HL-60/S4 treated with retinoic acid at 250 ng/mL for 4 days and 3 days (cell line): ENCODE results near the gene KRT78.

Experiments used
- in situ Hi-C: fragments of 300-500 bp; cut with MboI; formaldehyde crosslinking; loops from 2 replicates; pipeline ENCODE4 v1.7.0; 2022; ENCODE audit warnings: low sequenced_read_pairs

KRT78 gene

DNA sequence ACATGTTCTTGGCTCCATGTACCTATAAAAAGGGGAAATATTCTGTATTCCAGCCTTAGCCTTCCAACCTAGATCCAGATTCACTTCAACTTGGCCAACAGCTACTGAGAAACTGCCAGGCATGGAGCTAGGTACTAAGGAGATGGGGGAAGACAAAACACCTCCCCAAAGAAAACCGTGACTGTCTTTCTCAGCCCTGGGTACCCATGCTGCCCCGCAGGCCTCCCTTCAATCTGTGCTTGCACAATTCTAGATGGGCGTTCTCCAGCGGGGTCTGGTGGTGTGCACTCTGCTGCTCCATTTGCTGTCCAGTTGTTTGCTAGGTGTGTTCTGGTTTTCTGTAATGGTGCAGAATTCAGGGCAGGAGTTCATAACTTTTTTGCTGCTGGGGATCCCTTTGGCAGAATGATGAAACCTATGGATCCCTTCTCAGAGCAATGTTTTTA is 34.1 kb downstream of the KRT78 start:
- in situ Hi-C loops, result no loop called here

DNA sequence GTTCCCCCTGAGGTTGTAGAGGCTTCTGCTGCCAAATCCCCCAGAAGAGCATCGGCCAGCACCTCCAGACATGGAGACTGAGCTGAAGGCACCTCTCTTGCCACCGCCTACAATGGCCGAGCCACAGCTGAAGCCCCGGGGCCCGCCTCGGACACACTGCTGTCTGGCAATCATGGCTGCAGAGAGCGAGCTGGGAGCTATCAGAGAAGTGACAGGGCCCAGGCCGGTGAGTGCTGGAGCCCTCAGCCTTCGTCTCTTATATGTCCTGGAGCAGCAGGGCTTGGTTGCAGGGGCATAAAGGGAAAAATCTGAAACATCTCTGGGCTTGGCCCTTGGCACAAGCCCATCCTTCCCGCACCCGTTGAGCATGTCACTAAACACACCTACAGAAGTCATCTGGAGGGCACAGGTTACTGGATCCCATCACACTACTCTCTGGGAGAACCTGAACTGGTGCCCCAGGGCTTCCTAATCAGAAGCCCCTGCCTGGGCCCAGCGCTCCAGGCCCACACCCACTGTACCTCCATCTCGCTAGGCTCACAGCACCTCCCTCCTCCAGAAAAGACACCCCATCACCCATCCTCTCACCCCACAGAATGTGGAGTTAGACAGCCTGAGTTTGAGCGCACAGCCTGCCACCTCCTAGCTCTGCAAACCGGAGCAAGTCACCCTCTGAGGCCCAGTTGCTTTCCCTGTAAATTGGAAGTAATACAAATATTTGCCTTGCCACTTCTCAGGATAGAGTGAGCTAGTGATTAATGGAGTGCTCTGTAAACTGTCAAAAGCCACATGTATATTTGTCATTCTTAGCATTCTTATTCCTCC is 34.7 kb downstream of the KRT78 start, which contains the start of gene KRT4:
Gene KRT4, minus strand, starts transcription at position 232 of the 825 bp plus-strand sequence. Its CDS starts 58 bp downstream, at position 174.
- in situ Hi-C loops, result no loop called here

DNA sequence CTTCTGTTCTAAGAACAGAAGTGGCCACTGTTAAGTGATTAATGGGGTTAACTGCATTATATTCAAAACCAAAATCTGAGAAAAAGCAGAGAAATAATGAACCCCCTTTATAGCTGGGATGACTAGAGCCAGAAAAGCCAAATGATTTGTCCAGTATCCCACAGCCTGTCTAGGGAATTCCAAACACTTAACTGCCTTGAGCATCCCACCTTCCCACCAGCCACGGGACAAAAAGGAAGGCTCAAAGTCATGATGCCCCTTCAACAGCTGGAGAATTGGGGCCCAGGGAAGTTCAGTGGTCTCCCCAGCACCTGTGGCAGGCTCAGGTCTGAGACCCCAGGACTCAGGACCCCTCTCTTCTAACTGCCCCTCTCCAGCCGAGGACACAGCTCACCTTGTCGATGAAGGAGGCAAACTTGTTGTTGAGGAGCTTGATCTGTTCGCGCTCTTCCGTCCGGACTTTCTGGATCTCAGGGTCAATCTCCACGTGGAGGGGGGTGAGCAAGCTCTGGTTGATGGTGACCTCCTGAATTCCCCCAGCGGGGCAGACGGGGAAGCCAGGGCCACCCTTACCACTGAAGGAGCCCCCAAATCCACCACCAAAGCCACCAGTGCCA is 35.5 kb downstream of the KRT78 start:
- in situ Hi-C loops, result no loop called here

GRCh38 chr12:52812749-52813148 is 36.0 kb downstream of the KRT78 start:
- in situ Hi-C loops, result no loop called here

DNA sequence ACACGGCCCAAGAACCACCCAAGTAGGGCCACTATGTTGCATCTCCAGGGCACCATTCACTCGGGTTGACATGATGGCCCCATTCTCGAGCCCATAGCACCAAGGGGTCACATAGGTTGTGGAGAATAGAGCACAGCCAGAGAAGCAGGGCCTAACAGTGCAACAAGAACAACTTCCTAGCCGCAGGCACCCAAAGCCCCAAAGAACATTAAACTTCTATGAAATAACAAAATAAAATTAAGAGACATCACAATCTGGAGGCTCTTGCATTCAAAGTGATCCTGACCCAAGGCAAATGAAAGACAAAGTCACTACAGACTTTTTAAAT is 36.8 kb downstream of the KRT78 start:
- in situ Hi-C loops, result no loop called here

DNA sequence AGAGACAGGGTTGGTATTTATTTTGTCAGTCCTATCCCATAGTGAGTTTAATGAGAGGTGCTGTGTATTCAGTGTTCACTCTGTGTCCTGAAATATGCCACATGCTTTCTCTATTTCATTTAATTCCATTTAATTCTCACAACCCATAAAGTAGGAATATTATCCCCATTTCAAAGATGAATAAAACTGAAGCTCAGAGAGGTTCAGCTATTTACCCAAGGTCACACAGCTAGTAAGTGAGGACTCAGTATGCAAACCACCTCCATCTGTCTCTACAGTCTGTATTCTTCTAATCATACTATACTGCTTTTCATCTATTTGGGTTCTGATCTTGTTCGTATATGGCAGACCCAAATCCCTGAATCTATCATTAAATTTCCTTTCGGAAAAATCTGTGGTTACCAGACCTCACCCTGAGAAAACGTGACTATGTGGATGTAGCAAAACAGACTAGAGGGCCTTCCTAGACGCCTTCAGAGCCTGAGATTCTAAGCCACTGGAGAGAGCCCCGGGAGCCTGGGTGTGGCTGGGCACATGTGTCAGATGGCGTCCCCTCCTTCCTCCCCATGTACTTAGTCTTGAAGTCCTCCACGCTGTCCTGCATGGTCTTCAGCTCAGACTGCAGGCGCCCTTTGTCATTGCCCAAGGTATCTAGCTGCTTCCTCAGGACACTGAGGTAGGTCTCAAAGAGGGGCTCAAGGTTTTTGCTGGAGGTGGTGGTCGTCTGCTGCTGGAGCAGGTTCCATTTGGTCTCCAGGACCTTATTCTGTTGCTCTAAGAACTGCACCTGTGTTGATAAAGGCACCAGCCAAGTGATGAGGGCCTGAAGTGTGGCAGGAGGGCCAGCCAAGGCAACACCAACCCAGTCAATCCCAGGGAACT is 37.4 kb downstream of the KRT78 start:
- in situ Hi-C loops, result no loop called here

GRCh38 chr12:52810554-52810953 is 38.2 kb downstream of the KRT78 start:
- in situ Hi-C loops, result no loop called here

DNA sequence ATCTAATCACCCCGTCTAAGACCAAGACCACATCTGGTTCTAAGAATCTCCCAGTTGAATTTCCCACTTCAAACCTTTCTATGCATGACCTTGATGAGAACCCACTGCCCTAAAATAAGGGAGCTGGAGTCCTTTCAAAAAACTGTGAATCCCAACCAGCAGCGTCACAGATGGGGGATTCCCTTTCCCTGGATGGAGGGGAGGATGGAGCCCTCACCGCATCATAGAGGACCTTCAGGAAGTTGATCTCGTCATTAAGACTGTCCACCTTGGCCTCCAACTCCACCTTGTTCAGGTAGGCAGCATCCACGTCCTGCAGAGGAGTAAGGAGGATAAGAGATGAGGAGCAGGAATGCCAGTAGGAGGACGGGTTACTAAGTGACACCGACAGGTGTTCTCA is 39.6 kb downstream of the KRT78 start:
- in situ Hi-C loops, result no loop called here

- in situ Hi-C loops, result no loop called here
Observed at GRCh38 chr12:52808573-52809160, 40.1 kb downstream of the KRT78 start.

- in situ Hi-C loops, result no loop called here
Observed at GRCh38 chr12:52807544-52808470, 41.0 kb downstream of the KRT78 start.

GRCh38 chr12:52806821-52807543 is 41.8 kb downstream of the KRT78 start:
- in situ Hi-C loops, result no loop called here

DNA sequence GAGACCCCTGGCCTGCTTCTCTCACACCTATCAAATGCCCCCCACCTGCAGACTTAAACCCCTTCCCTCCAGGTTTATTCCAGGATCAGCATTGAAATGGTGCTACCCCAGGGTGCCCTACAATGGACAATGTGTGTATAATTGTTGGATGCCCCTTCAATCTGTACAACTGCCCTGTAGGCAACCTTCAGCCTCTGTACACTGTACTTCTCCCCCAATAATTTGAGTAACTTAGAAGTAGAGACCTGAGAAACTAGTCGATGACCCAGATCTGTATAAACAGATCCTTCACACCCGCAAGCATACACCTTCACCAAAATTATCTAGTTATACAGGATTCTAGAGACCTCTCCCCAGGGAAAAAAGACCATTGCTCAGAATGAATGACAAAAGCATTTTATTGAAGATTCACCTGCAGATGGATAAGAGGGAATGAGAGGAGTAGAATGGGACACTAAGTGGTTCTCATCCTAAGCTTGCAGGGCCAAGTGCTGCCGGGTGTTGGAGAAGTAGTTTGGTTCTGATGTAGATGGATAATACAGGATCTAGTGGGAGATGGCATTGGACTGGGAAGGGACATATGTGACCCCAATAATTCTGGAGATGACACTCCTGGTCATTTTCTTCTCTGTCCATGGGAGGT is 42.5 kb downstream of the KRT78 start:
- in situ Hi-C loops, result no loop called here

GRCh38 chr12:52805739-52806138 is 43.1 kb downstream of the KRT78 start:
- in situ Hi-C loops, result no loop called here

- in situ Hi-C loops, result no loop called here
Observed at GRCh38 chr12:52805000-52805399, 43.8 kb downstream of the KRT78 start.

DNA sequence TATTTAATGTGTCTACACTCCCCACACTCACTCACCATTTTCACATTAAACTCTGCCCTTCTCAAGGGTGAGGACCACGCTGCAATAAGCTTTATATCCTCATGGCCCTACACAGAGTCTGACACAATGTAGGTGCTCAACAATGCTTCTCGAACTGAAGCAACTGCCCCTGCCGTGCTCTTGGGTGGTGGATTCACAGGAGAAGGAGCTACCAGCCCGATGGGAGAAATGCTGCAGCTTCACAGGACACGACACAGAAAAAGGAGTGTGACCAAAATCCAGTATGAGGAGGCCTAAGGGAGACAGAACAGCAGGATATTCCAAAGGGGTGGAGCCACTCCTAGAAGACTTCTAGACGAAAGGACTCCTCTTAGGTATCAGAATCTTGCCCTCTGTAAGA is 46.4 kb downstream of the KRT78 start:
- in situ Hi-C loops, result no loop called here

DNA sequence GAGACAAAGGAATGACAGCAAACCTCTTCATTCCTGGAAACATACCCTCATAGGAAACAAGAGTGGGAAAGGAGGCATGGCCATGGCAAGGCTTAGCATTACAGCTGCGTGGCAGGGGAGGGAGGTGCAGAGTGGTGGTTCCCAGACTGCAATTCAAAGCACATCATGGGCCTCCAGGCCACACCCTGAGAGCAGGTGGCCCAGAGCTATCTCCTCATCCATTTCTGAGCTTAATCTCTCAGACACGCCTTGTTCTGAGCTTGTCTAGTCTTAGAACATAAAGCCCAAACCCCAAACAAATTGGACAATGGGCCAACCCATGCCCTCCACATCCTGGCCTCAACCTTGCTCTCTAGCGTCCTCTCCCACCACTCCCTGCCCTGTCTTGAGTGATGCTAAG is 47.0 kb downstream of the KRT78 start:
- in situ Hi-C loops, result no loop called here

DNA sequence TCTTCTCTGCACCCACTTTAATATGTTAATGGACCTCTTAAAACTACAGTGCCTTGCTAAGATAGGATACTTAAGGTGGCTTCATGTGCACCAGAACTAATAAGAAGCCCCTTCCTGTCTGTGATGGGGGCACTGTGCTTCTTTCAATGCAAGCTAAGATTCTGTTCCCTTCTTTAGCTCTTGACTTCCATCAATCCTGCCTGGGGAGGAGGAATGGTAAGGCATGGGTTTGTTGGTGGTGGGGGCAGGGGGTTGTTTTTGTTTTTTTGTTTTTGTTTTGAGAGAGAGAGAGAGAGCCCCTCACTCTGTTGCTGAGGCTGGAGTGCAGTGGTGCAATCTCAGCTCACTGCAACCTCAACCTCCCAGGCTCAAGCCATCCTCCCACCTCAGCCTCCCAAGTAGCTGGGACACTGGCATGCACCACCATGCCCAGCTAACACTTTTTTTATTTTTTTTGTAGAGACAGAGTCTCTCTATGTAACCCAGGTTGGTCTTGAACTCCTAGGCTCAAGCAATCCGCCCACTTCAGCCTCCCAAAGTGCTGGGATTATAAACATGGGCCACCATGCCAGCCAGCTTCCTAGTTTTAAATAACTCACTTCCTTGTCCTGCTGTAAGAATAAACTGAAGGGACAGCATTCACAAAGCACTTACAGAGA is 48.4 kb downstream of the KRT78 start:
- in situ Hi-C loops, result no loop called here

GRCh38 chr12:52799505-52800211 is 49.1 kb downstream of the KRT78 start:
- in situ Hi-C loops, result no loop called here
